ENCODE measurements around the gene IFT25.
"Not testable (repeated sequence)": the region's sequence is repeated elsewhere in the genome, so short reads cannot be mapped to it uniquely, and the experiment has no call there.

The IFT25 gene

DNA sequence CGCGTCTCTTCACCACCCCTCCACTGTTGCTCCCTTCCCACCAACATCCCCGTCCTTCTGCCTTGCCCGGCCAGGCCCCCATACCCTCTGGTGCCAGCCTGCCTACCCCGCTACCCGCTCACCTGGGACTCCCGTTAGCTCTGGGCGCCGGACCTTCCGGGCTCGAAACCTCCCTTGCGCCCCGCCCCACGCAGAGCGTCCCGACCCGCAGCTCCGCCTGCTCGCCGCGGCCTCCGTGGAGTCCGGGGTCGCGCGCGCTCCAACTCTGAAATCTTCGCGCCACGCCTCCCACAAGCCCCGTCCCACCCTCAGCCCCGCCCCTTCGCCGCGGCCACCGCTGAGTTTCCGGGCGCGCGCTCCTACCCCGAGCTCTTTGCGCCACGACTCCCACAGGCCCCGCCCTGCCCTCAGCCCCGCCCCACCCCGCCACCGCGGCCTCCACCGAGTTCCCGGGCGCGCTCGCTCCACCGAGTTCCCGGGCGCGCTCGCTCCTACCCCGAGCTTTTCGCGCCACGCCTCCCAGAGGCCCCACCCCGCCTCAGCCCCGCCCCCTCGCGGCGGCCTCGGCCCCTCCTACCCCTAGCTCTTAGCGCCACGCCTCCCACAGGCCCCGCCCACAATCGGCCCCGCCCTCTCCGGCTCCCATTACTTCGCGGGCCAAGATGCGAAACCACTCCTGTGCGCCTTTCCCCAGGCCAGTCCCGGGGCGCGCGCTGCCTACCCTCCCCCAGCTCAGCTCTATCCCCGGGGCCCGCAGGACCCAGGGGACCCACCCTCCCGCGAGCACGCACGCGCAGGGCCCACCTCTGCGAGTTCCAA lies at the start of gene IFT25:
IFT25 (minus strand) TSS at position 267 of the 819 bp plus-strand sequence. CDS start 5,617 bp downstream, outside the sequence.
- no peak for FAIRE-seq

DNA sequence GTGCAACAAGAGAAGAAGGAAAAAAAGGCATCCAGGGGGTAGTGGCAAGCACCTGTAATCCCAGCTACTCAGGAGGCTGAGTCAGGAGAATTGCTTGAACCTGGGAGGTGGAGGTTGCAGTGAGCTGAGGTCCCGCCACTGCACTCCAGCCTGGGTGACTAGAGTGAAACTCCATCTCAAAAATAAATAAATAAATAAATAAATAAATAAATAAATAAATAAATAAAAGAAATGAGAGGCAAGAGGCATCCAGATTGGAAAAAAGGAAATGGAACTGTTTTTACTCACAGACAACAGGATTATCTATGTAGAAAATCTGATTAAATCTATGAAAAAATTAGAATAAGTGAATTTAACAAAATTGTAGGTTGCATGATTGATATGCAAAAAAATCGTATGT lies 49.0 kb upstream of the IFT25 start:
- FAIRE-seq, result not testable (repeated sequence)

DNA sequence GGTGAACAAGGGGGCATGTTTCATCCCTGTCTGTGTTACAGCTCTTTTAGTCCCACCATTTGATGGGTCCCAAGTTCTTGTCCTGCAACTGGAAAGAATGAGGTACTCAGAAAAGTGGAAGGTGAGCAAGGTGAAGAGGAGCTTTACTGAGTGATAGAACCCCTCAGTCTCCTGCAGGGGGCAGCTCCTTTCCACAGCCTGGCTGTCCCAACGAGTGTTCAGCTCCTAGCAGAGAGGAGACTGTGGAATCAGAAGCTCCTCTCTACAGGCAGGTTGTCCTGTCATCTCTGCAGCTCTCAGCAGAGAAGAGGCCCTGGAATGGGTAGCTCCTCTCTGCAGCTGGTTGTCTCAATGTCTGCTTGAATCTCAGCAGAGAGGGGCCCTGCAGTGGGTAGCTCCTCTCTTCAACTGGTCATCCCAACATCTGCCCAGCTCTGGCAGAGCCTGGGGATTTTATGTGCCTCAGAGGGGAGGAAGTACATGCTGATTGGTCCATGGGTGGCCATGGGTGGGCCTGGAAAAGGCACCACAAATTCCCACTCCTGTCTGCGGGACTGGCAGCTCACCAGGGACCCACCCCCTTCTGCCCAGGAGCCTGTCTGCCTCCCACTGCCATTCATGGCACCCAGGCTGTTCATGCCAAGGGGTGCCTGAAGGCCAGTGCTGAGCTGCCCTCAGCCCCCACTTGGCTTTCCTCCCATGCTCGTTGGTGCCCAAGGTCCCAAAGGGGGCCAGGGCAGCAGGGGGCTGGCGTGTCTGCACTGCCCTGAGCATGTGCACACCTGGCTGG lies 46.8 kb upstream of the IFT25 start:
- no peak for FAIRE-seq

DNA sequence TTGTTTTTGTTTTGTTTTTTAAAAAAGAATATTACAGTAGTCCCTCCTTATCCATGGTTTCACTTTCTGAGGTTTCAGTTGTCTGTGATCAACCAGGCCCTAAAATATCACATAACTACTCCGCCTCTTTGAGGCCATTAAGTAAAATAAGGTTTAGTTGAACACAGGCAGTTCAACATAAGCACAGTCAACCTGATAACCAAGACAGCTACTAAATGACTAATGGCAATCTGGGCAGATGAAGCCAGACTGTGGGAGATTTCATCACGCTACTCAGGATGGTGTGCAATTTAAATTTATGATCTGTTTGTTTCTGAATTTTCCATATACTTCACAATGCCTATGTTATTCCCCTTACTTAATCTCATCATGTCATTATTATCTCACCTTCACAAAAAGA lies 42.4 kb upstream of the IFT25 start:
- no peak for FAIRE-seq

DNA sequence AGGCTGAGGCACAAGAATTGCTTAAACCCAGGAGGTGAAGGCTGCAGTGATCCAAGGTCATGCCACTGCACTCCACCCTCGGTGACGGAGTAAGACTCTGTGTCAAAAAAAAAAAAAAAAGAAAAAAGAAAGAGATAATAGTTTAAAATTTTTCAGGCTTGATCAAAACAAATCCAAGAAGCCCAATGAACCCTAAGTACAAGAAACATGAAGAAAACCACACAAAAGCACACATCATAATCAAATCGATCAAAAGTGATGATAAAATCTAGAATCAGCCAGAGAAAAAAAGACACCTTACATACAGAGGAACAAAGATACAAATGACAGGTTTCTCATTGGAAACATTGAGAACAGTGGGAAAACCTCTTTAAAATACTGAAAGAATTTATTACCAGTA lies 41.0 kb upstream of the IFT25 start:
- FAIRE-seq, result no peak

DNA sequence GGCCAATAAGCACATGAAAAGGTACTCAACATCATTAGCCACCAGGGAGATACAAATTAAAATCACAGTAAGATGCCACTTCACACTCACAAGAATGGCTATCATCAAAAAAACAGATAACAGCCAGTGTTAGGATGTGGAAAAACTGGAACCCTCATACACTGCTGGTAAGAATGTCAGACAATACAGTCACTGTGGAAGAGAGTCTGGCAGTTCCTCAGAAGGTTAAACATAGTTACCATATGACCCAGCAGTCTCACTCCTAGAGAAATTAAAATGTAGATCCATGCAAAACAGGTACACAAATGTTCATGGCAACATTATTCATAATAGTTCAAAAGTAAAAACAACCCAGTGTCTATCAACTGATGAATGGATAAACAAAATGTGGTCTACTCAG lies 39.2 kb upstream of the IFT25 start:
- FAIRE-seq, result no peak

DNA sequence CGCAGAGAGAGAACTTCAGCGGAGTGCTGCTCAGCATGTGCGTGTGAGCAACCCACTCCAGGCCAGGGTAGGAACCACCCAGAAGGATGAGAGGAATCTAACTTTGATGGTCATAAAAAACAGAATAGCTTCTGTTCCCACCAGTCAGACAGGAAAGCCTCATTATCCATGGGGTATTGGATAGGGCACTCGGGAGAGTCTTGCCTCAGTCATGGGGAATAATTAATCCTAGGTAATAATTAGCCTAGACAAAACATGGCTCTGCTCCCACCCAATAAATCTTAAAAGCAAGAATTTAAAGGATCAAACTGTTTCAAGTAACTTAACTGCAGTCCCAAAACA lies 37.2 kb upstream of the IFT25 start:
- no peak for FAIRE-seq

DNA sequence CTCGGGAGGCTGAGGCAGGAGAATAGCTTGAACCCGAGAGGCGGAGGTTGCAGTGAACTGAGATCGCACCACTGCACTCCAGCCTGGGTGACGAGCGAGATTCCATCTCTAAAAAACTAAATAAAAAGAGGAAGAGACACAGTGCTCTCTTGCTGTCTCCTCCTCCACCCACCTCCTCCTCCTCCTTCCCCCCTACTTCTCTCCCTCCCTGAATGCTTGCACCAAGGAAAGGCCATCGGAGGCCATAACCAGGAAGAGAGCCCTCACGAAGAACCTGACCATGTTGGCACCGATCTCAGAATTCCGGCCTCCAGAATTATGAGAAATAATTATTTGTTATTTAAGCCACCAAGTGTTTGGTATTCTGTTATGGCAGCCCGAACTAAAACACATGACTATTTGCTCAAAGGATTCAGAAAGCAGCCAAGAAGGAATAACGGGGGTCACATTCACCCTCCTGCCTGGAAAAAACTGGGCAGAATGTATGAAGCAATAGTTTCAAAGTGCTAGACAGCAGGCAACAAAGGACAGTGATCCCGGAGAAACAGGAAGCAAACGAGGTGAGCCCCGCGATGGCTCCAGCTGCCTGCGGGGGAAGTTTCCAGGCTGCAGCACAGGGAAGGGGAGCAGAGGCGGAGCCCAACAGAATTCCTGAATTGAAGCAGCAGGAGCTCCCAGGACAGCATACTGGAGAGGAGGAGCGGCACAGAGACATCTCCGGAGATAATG lies 36.7 kb upstream of the IFT25 start:
- FAIRE-seq, result no peak

DNA sequence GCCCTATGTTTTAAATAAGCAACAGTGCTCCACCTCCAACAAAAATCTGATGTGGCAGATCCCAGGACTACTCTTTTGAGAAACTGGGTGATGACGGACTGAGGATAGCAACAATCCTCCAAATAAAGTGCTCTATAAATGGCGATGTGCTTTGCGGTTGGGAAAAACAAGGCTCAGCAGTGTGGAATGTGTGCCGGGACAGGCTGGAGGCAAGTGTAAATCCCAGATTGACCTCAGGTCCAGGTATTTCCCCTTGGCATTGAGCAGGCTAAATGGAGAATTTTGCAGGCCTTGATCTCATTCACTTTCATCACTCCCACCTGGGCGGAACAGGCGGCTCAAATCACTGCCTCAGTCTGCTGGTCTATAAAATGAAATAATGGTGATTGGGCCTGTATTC lies 35.7 kb upstream of the IFT25 start:
- no peak for FAIRE-seq

DNA sequence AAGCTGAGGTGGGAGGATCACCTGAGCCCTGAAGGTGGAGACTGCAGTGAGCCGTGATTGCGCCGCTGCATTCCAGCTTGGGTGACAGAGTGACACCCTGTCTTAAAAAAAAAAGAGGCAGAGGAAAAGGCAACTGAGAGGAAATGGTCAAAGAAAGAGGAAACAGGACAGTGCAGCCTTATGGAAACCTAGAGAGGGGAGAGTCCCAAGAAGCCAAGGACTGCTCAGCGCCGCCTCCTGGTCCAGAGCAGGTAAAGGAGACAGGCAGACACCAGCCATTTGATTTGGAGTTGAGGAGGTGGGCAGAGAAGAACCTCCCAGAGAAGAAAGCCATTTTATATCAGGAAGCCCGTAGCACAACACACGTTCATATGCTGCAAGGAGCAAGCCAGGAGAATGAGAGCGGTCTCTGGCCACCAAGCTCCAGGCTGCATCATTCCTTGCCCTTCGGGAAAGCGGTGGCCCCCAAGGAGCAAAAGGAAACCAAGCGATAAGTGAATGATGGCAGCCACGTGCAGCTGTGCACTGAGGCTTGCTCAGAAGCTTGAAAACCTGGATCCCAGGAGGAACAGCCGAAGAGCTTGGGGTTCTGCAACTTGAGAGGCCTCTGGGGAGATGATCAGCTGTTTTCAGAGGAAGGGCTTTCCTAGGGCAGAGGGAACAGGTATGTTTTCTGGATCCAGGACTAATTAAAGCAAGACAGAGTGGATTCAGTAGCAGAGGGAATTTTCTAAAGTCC lies 34.4 kb upstream of the IFT25 start:
- no peak for FAIRE-seq

DNA sequence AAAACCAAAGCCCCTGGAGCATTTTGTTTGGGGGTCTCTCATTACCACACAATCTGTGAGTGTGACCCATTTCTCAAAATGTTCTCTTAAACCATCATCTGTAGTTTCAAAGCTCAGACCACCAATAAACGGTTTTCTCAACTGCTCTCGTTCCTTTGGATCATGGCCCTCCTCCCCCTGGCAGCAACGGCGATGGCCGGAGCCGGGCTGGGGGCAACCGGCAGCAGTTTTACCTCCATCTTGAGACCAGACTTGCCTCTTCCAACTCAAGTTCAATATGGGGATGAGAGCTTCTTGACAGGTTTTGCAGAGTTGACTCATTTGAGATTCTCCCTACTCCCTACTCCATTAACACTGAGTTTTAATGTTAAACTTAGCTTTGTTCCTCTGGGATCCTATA lies 30.4 kb upstream of the IFT25 start:
- FAIRE-seq, result no peak

DNA sequence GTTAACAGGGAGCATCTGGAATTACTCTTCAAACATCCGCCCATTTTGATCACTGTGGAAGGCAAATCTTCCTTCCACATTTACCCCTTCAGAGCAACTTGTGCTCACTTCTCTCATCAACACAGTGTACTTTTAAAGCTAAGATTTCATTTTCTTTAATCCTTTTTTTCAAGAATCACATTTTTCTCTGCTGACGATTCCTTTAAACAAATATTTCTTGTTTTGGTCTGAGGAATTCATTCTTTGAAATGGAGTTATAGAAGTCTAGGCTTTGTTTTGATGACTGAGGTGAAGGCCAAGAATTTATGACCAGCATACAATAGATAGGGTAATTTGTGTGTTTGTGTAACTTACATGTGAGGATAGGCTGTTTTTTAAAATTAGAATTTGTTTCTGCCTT lies 26.2 kb upstream of the IFT25 start:
- no peak for FAIRE-seq

DNA sequence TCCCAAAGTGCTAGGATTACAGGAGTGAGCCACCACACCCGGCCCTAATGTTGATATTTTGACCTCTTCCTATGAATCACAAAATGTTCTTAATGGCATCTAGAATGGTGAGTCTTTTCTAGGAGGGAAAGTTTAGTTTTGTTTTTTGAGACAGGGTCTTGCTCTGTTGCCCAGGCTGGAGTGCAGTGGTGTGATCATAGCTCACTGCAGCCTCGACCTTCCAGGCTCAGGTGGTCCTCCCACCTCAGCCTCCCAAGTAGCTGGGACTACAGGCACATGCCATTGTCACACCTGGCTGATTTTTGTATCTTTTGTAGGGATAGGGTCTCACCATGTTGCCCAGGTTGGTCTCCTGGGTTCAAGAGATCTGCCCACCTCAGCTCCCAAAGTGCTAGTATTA lies 23.8 kb upstream of the IFT25 start:
- FAIRE-seq, result not testable (repeated sequence)

DNA sequence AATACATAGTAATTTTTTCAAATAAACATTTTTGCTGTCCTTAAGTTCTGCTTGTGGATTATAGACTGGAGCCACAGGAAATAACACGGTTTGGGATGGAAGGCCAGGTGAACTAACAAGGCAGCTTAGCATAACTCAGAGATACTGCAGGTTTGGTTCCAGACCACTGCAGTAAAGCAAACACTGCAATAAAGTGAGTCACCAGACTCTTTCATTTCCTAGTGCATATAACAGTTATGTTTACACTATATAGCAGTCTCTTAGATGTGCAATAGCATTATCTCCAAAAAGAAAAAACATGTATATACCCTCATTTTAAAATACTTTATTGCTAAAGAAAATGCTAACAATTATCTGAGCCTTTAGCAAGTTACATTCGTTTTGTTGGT lies 22.6 kb upstream of the IFT25 start:
- no peak for FAIRE-seq

DNA sequence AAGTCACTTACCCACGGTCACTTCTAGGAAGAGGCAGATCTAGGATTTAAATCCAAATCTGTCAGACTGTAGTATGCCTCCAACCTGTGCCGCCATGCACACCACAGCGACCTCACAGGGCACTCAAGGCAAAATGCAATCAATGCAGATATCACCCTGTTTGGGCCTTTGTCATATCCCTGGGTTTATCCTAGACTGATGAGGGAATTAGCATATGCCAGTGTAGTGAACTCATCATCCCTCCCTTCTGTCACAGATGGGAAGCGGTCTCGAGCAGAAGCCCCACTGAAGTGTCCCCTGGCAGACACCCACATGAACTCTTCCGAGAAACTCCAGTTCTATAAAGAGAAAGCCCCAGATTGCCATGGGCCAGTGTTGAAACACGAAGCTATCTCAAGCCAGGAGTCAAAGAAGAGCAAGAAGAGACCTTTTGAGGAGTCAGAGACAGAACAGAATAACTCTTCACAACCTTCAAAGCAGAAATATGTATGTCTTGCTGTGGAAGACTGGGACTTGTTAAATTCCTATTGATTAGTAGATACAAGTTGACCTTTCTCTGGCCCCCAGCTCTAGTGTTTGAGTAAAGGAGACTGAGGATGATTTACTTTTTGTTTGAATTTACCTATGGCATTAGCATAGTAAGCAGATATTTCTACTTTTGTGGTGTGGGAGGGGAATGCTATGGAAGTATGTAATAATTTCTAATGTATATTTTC lies 22.1 kb upstream of the IFT25 start:
- FAIRE-seq, result no peak

DNA sequence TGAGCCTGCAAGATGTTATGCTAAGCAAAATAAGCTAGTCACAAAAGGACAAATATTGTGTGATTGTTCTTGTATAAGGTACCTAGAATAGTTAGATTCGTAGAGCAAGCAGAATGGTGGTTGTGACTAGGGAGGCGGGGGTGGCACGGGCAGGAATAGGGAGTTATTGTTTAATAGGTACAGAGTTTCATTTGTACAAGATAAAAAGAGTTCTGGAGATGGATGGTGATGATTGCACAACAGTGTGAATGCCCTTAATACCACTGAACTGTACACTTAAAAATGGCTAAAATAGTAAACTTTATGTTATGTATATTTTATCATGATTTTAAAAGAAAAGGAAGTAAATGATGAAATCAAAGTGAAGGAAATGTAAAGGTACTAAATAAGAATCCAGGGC lies 21.3 kb upstream of the IFT25 start:
- FAIRE-seq, result no peak

DNA sequence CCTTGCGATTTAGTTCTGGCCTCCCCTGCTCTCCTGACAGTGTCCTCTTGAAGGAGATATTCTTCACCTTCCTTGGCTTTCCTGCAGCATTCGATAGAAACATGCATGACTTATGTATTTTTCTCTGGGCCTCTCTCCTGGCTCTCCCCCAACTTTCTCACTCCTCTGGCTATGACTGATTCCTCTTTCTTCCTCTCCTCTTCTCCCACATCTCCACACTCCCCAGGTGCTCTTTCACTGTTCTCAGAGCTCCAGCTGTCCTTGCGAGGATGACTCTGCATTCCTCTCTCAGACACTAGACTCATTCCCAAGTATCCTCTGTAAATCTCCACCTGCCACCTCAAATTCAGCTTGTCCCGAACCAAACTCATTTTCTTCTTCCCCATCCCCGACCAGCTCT lies 18.6 kb upstream of the IFT25 start:
- no peak for FAIRE-seq

DNA sequence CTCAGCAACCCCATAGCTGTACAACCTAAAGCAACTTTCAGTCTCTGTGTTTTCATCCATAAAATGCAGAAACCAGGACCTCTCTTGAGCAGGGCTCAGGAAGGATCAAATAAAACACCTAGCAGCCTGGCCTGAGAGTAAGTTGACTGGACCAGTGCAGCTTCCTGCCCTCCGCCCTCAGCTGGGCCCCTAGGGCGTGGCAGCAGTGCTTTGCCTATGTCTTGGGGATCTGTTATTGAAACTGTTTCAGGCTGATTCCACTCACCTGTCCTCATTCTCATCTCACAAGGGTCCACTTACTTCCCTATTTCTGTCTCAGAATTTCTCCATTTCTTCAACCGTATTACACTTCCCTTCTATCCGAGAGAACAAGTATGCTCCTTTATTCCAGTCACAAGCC lies 18.0 kb upstream of the IFT25 start:
- FAIRE-seq, result no peak

DNA sequence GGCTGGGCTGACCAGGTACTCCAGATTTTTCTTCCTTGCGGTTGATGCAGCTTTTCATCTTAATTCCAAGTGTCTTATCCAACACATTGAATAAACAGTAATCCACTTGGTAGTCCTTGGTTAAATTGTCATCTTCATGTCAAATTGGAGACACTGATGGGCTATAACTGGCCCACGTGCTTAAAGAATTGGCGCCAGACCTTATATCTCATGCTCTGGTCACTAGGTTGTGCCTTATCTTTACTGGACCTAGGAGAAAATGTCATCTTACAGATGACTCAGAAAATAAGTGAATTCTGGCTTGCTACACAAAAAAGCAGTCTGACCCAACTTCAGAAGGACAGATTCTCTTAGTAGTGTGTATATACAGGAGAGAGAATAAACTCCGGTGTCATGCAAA lies 16.9 kb upstream of the IFT25 start:
- FAIRE-seq, result no peak

DNA sequence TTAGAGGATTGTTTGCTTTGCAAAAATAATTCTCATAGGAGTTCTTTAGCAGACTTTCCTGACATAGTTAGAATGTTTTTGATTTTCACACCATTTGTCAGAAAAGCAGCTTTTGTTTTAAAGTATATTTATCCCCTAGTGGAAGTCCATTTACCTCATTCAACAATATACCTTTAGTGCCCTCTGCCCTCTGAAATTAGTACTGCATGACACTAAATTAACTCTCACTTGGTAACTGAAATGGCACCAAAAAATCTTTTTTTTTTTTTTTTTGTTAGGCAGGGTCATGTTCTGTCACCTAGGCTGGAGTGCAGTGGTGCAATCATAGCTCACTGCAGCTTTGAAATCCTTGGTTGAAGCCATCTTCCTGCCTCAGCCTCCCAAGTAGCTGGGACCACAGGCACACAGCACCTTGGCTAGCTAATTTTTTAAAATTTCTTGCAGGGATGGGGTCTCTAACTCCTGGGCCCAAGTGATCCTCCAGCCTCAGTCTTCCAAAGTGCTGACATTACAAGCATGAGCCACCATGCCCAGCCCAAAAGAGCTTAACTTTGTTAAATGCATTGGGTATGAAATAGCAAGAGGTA lies 14.3 kb upstream of the IFT25 start:
- FAIRE-seq, result no peak

DNA sequence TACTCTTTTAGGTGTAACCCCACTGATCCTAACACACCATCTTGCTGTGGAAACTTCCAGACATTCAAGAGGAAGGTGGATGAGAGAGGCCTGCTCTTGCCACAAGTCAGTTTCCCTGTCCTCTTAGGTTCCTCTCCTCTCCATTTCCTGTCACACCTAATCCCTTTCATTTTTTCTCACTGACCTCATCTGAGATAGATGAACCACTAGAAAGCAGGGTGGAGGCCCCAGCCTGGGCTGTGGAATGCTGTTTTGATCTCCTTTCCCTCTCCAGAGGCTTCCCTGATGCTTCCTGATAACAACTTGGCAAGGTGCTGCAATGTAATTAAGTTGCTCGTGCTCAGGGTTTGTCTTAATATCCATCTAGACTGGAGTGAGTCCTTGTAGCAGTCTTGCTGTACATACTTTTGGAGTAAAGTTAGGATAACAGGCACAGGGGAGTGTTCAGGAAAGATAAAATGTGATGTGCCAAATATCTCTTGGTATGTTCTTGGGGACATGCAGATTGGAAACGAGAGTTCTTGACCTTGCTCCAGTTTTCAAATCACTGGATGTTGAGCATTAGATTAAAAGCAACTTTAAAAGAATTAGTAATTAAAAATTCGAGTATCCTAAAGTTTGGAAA lies 11.8 kb upstream of the IFT25 start:
- no peak for FAIRE-seq
